Endodermal cell (in vitro differentiated cells): ENCODE measurements around the gene SMOC2. TPM values are rescaled to one million over a fixed set of nuclear protein-coding genes. Genes with fewer than 3 reads are reported as not detected.

Source experiments
- DNase-seq: peaks from one replicate; pipeline ENCODE4 v3.0.0-alpha.2; 2017
- H3K27ac ChIP-seq: 2 replicates; pipeline ENCODE4 v1.5.1; 2013; ENCODE audit warnings: mild to moderate bottlenecking, low read depth, low read length, moderate library complexity
- H3K27me3 ChIP-seq: 2 replicates; pipeline ENCODE4 v1.6.1; 2013; ENCODE audit warnings: mild to moderate bottlenecking, low read length, moderate library complexity; ENCODE audit not compliant: insufficient read depth, control insufficient read depth, poor library complexity, severe bottlenecking
- H3K36me3 ChIP-seq: 2 replicates; pipeline ENCODE4 v1.7.0; 2013; ENCODE audit warnings: mild to moderate bottlenecking, low read length, moderate library complexity; ENCODE audit not compliant: control insufficient read depth, insufficient read depth
- H3K4me1 ChIP-seq: one replicate; pipeline ENCODE4 v1.7.0; 2013; ENCODE audit warnings: low read length; ENCODE audit not compliant: control insufficient read depth, insufficient read depth
- H3K4me3 ChIP-seq: 2 replicates; pipeline ENCODE4 v1.5.1; 2013; ENCODE audit warnings: mild to moderate bottlenecking, low read length, moderate library complexity
- H3K9ac ChIP-seq: 2 replicates; pipeline ENCODE4 v1.6.1; 2013; ENCODE audit warnings: mild to moderate bottlenecking, low read length, moderate library complexity; ENCODE audit not compliant: poor library complexity, severe bottlenecking; ENCODE audit errors: extremely low read depth
- H3K9me3 ChIP-seq: 2 replicates; pipeline ENCODE4 v1.6.1; 2013; ENCODE audit warnings: mild to moderate bottlenecking, low read length, moderate library complexity; ENCODE audit not compliant: control insufficient read depth
- H3K27ac Mint-ChIP-seq: 2 replicates; pipeline ENCODE4 v1.8.0; 2020; ENCODE audit warnings: mixed read lengths
- H3K27me3 Mint-ChIP-seq: 2 replicates; pipeline ENCODE4 v1.8.0; 2021; ENCODE audit warnings: mild to moderate bottlenecking, mixed read lengths; ENCODE audit not compliant: insufficient read depth
- H3K36me3 Mint-ChIP-seq: 2 replicates; pipeline ENCODE4 v1.8.0; 2020; ENCODE audit warnings: low read depth, mixed read lengths
- H3K4me1 Mint-ChIP-seq: 2 replicates; pipeline ENCODE4 v1.8.0; 2020; ENCODE audit warnings: mixed read lengths
- H3K4me3 Mint-ChIP-seq: 2 replicates; pipeline ENCODE4 v1.8.0; 2020; ENCODE audit warnings: mild to moderate bottlenecking, moderate library complexity, mixed read lengths
- H3K9me3 Mint-ChIP-seq: 2 replicates; pipeline ENCODE4 v1.8.0; 2020; ENCODE audit warnings: mild to moderate bottlenecking, mixed read lengths
- WGBS, 2 experiments: methylation state at CpG; one replicate each; pipeline versions ENCODE4 v1.1.5 to v1.1.7; 2013; ENCODE audit warnings: missing lambda C conversion rate in 2 of 2, mixed read lengths in 1 of 2; ENCODE audit not compliant: insufficient coverage in 1 of 2, insufficient read length in 1 of 2; 5-methylcytosine and 5-hydroxymethylcytosine counted together
- total RNA-seq, 2 donors: library from RNA; stranded (reverse); fragmentation: NEBNext Ultra II Directional in 1 of 2; extraction: Animal tissue kit (Norgen Biotek cat#: 25700) in 1 of 2; gene quantifications; 2 replicates in 1 of 2; 3 replicates in 1 of 2; pipeline ENCODE4 v1.2.1, GENCODE V29; 2021
- TF ChIP-seq, protein P1 (sequence below): fragments of 200-600 bp; sonication (generic); conservative IDR thresholded peaks from 2 replicates; pipeline ENCODE4 v1.5.0; 2021; ENCODE audit warnings: antibody characterized with exemption, mild to moderate bottlenecking

SMOC2 gene
- total RNA-seq, 2 donors from 2014 or later, result 0.20 TPM; not detected in 1

- Histone ChIP-seq H3K27ac (no peak overlapping the region), H3K4me1 (no peaks in the 10 kb centered on the region), H3K4me3 (no peak overlapping the region), H3K36me3 (no peaks in the 10 kb centered on the region), H3K27me3 (peaks cover 69% of the 10 kb centered on the region), H3K9me3 (no peaks in the 10 kb centered on the region), H3K9ac (no peak overlapping the region)
- H3K27me3 Mint-ChIP-seq, result peaks cover 61% of the 10 kb centered on the region
- H3K36me3 Mint-ChIP-seq, result no peaks in the 10 kb centered on the region
- no peak for DNase-seq
- peaks cover 9% of the 10 kb centered on the region for H3K4me1 Mint-ChIP-seq
- H3K4me3 Mint-ChIP-seq, result peak overlapping the region; percentile 57
- no peak overlapping the region for H3K27ac Mint-ChIP-seq
- 75 to 79% methylated on average over 5 to 8 of the region's 8 CpGs for WGBS, 2 experiments
- no peaks in the 10 kb centered on the region for H3K9me3 Mint-ChIP-seq
- TF ChIP-seq, protein P1, sequence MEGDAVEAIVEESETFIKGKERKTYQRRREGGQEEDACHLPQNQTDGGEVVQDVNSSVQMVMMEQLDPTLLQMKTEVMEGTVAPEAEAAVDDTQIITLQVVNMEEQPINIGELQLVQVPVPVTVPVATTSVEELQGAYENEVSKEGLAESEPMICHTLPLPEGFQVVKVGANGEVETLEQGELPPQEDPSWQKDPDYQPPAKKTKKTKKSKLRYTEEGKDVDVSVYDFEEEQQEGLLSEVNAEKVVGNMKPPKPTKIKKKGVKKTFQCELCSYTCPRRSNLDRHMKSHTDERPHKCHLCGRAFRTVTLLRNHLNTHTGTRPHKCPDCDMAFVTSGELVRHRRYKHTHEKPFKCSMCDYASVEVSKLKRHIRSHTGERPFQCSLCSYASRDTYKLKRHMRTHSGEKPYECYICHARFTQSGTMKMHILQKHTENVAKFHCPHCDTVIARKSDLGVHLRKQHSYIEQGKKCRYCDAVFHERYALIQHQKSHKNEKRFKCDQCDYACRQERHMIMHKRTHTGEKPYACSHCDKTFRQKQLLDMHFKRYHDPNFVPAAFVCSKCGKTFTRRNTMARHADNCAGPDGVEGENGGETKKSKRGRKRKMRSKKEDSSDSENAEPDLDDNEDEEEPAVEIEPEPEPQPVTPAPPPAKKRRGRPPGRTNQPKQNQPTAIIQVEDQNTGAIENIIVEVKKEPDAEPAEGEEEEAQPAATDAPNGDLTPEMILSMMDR, result no peak
Measured at GRCh38 chr6:168439794-168440450, 1.1 kb upstream of the SMOC2 start.

DNA sequence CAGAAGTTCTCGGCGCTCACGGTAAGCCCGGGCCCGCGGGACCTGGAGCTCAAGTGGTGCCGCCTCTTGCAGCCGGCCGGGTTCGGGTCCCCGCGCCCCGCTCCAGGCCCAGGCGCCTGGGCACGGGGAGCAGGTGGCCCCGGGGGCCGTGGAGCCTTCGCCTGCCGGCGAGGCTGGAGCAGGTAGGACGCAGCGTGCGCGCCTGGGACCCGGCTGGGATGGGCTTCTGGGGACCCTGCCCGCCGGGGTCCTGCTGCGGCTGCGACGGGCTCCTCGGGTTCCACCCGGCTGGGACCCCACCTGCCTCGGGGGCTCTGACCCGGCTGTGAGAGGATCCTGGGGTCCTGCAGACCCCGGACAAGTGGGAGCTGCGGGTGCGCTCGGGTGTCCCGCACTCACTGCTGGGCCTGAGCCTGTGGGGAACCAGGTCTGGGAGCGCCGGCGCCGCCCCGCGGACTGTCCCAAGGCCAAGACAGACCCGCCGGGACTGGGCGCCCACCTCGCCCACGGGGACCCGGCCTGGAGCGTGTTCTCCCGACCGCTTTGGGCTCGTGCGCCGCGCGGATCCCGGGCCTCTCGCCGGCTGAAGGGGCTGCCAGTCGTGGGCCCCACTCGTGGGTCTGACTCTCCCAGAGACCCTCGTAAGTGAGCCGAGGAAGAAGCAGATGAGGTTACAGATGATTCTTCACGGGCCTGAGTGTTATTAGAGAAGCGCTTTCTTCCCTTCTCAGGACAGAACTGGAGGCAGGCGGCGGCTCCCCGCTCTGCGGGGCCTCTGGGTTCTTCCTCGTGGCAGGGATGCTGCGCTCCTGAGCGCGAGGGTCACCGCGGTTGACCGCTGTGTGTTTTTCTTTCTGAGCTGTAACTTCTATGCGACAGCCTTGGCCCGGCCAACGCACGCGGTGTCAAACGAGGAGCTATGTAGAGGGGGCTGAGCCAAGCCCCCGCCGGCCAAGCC is 729 bp downstream of the SMOC2 start:
- no peak overlapping the region for H3K27ac Mint-ChIP-seq
- H3K9me3 Mint-ChIP-seq, result no peaks in the 10 kb centered on the region
- peak; percentile 73 for DNase-seq
- Histone ChIP-seq H3K9me3 (no peaks in the 10 kb centered on the region), H3K4me1 (no peaks in the 10 kb centered on the region), H3K9ac (no peak overlapping the region), H3K27ac (no peak overlapping the region), H3K27me3 (peaks cover 69% of the 10 kb centered on the region), H3K36me3 (no peaks in the 10 kb centered on the region), H3K4me3 (peak overlapping the region; percentile 75)
- H3K4me1 Mint-ChIP-seq, result peaks cover 9% of the 10 kb centered on the region
- no peaks in the 10 kb centered on the region for H3K36me3 Mint-ChIP-seq
- 4% methylated on average over 30 to 87 of the region's 87 CpGs for WGBS, 2 experiments
- H3K4me3 Mint-ChIP-seq, result peak overlapping the region; percentile 57
- TF ChIP-seq, protein P1, result peak; percentile 11
- peaks cover 53% of the 10 kb centered on the region for H3K27me3 Mint-ChIP-seq

DNA sequence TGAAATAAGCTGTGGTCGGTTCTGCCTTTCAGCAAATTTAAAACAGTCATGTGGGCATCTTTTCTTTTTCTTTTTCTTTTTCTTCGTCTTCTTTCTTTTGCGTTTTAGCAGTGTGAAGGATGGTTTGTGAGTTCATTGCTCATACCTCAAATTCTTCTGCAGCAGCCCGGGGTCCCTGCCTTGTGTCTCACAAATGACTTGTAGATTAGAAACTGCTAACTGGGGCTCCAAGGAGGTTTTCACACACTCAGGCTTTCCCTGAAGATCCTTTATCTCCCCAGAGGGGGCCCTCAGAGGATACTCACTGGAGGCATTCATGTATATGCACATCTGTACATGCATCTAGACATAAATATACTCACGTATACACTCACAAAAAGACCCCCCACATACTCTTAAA is 1.7 kb downstream of the SMOC2 start:
- no peak overlapping the region for H3K27ac ChIP-seq
- H3K9me3 Mint-ChIP-seq, result no peaks in the 10 kb centered on the region
- H3K36me3 Mint-ChIP-seq, result no peaks in the 10 kb centered on the region
- peaks cover 69% of the 10 kb centered on the region for H3K27me3 ChIP-seq
- peaks cover 50% of the 10 kb centered on the region for H3K27me3 Mint-ChIP-seq
- 33 to 52% methylated on average over 1 to 5 of the region's 5 CpGs for WGBS, 2 experiments
- H3K4me3 Mint-ChIP-seq, result peak overlapping the region; percentile 57
- DNase-seq, result peak; percentile 70
- H3K36me3 ChIP-seq, result no peaks in the 10 kb centered on the region
- no peaks in the 10 kb centered on the region for H3K4me1 ChIP-seq
- TF ChIP-seq, protein P1, result no peak
- no peaks in the 10 kb centered on the region for H3K9me3 ChIP-seq
- no peak overlapping the region for H3K9ac ChIP-seq
- H3K27ac Mint-ChIP-seq, result no peak overlapping the region
- H3K4me1 Mint-ChIP-seq, result peaks cover 9% of the 10 kb centered on the region
- no peak overlapping the region for H3K4me3 ChIP-seq
